ENCODE measurements around the gene ZEB2. TPM values are rescaled to one million over a fixed set of nuclear protein-coding genes. Genes with fewer than 3 reads are reported as not detected.

The ZEB2 gene
- total RNA-seq, 1 experiment from 2014 or later = 28.2 TPM

- H3K27ac Mint-ChIP-seq (ENCODE audit: low read depth, unreplicated experiment) = no peak overlapping the region
- BruUV-seq (replicated peaks) = no TSS peak
- ChIA-PET POLR2A (interaction anchor here (1.1 kb wide), 1 partner anchor 9 kb away, joined by 3 read pairs; no protein-coding TSS in a partner anchor), CTCF (no interaction called here)
- DNase-seq (ENCODE audit: unreplicated experiment) = no peak
- no peak overlapping the region for H3K4me3 Mint-ChIP-seq (ENCODE audit: unreplicated experiment)
- intact Hi-C loops (cut with micrococcal nuclease) = no loop called here
- H3K4me1 Mint-ChIP-seq (ENCODE audit: insufficient read depth, unreplicated experiment) = peaks cover 10% of the 10 kb centered on the region
- no peak for TF ChIP-seq CTCF (IDR thresholded peaks at IDR 0.05; ENCODE audit: unreplicated experiment)
- H3K27me3 Mint-ChIP-seq (ENCODE audit: insufficient read depth, unreplicated experiment) = no peaks in the 10 kb centered on the region
- peaks cover under 1% of the 10 kb centered on the region for H3K9me3 Mint-ChIP-seq (ENCODE audit: unreplicated experiment)
- no peaks in the 10 kb centered on the region for H3K36me3 Mint-ChIP-seq (ENCODE audit: insufficient read depth, unreplicated experiment)
Observed at GRCh38 chr2:144548088-144548487, 28.2 kb upstream of the ZEB2 start.

GRCh38 chr2:144547494-144547893 lies 27.6 kb upstream of the ZEB2 start:
- Mint-ChIP-seq H3K4me1 (ENCODE audit: insufficient read depth, unreplicated experiment) (peaks cover 4% of the 10 kb centered on the region), H3K4me3 (ENCODE audit: unreplicated experiment) (no peak overlapping the region), H3K27ac (ENCODE audit: low read depth, unreplicated experiment) (no peak overlapping the region), H3K36me3 (ENCODE audit: insufficient read depth, unreplicated experiment) (no peaks in the 10 kb centered on the region), H3K27me3 (ENCODE audit: insufficient read depth, unreplicated experiment) (no peaks in the 10 kb centered on the region), H3K9me3 (ENCODE audit: unreplicated experiment) (peaks cover 6% of the 10 kb centered on the region)
- no TSS peak for BruUV-seq (replicated peaks)
- no peak for TF ChIP-seq CTCF (IDR thresholded peaks at IDR 0.05; ENCODE audit: unreplicated experiment)
- CTCF ChIA-PET = no interaction called here
- no peak for DNase-seq (ENCODE audit: unreplicated experiment)
- POLR2A ChIA-PET = interaction anchor here (1.1 kb wide), 1 partner anchor 8 kb away, joined by 3 read pairs; no protein-coding TSS in a partner anchor
- intact Hi-C loops (cut with micrococcal nuclease) = no loop called here

- no peaks in the 10 kb centered on the region for H3K27me3 Mint-ChIP-seq (ENCODE audit: insufficient read depth, unreplicated experiment)
Observed at GRCh38 chr2:144546933-144547332, 27.0 kb upstream of the ZEB2 start.

GRCh38 chr2:144545787-144546186 lies 25.9 kb upstream of the ZEB2 start:
- Mint-ChIP-seq H3K4me1 (ENCODE audit: insufficient read depth, unreplicated experiment) (peaks cover 7% of the 10 kb centered on the region), H3K27me3 (ENCODE audit: insufficient read depth, unreplicated experiment) (no peaks in the 10 kb centered on the region), H3K4me3 (ENCODE audit: unreplicated experiment) (no peak overlapping the region), H3K27ac (ENCODE audit: low read depth, unreplicated experiment) (no peak overlapping the region), H3K9me3 (ENCODE audit: unreplicated experiment) (peaks cover 8% of the 10 kb centered on the region), H3K36me3 (ENCODE audit: insufficient read depth, unreplicated experiment) (no peaks in the 10 kb centered on the region)
- TF ChIP-seq CTCF (IDR thresholded peaks at IDR 0.05; ENCODE audit: unreplicated experiment) = no peak
- no peak for DNase-seq (ENCODE audit: unreplicated experiment)
- POLR2A ChIA-PET = no interaction called here
- CTCF ChIA-PET = no interaction called here
- BruUV-seq (replicated peaks) = no TSS peak
- intact Hi-C loops (cut with micrococcal nuclease) = no loop called here

More at GRCh38 chr2:144546933-144547332, 27.0 kb upstream of the ZEB2 start:
- DNase-seq (ENCODE audit: unreplicated experiment) = no peak
- CTCF ChIA-PET = no interaction called here
- TF ChIP-seq CTCF (IDR thresholded peaks at IDR 0.05; ENCODE audit: unreplicated experiment) = no peak
- BruUV-seq (replicated peaks) = no TSS peak
- Mint-ChIP-seq H3K27ac (ENCODE audit: low read depth, unreplicated experiment) (no peak overlapping the region), H3K4me1 (ENCODE audit: insufficient read depth, unreplicated experiment) (peaks cover 3% of the 10 kb centered on the region), H3K4me3 (ENCODE audit: unreplicated experiment) (no peak overlapping the region), H3K36me3 (ENCODE audit: insufficient read depth, unreplicated experiment) (no peaks in the 10 kb centered on the region), H3K9me3 (ENCODE audit: unreplicated experiment) (peaks cover 8% of the 10 kb centered on the region)
- POLR2A ChIA-PET = no interaction called here
- intact Hi-C loops (cut with micrococcal nuclease) = no loop called here
